Activated B cell treated with CpG ODN at 0.5 μM for 24 hours (primary cell): Measurements from ENCODE around the gene ROPN1L. TPM values are rescaled to one million over a fixed set of nuclear protein-coding genes. Genes with fewer than 3 reads are reported as not detected.

Experiments
- ATAC-seq: fragments of 200-7000 bp; cut with Tn5 transposase; one replicate; pipeline ENCODE4 v1.10.0; 2021; ENCODE audit warnings: low read depth, mild to moderate bottlenecking, moderate library complexity
- CTCF ChIA-PET: fragments of 350-600 bp; sonication (Branson Sonifier 250); formaldehyde crosslinking; loops from one replicate; lab custom pipeline; 2021; ENCODE audit warnings: antibody characterized with exemption; lab: Charles Lee
- POLR2A ChIA-PET: fragments of 350-600 bp; sonication (Branson Sonifier 250); formaldehyde crosslinking; loops from one replicate; lab custom pipeline; 2021; ENCODE audit warnings: antibody characterized with exemption; lab: Charles Lee
- DNase-seq: peaks from one replicate; pipeline ENCODE4 v3.0.0; 2022
- H3K27ac Mint-ChIP-seq: one replicate; pipeline ENCODE4 v1.8.0; 2020; ENCODE audit warnings: mixed read lengths
- H3K27me3 Mint-ChIP-seq: one replicate; pipeline ENCODE4 v1.8.0; 2021; ENCODE audit warnings: mixed read lengths
- H3K36me3 Mint-ChIP-seq: one replicate; pipeline ENCODE4 v1.8.0; 2021; ENCODE audit warnings: low read depth, mixed read lengths
- H3K4me1 Mint-ChIP-seq: one replicate; pipeline ENCODE4 v1.8.0; 2021; ENCODE audit warnings: mixed read lengths
- H3K4me3 Mint-ChIP-seq: one replicate; pipeline ENCODE4 v1.8.0; 2020; ENCODE audit warnings: mild to moderate bottlenecking, mixed read lengths
- H3K9me3 Mint-ChIP-seq: one replicate; pipeline ENCODE4 v1.8.0; 2020; ENCODE audit warnings: mixed read lengths
- intact Hi-C: fragments of 100-400 bp; cut with micrococcal nuclease; formaldehyde crosslinking; loops from one replicate; pipeline ENCODE4 v1.15.1; 2024
- total RNA-seq: library from RNA; stranded (reverse); gene quantifications from 2 replicates; pipeline ENCODE4 v1.2.3, GENCODE V29; 2022
- TF ChIP-seq, protein P1 (sequence below): fragments of 200-600 bp; IDR thresholded peaks from one replicate; pipeline ENCODE4 v1.8.0; 2022; ENCODE audit warnings: antibody characterized with exemption, mild to moderate bottlenecking

Gene ROPN1L
- total RNA-seq, 1 donor from 2014 or later = 0.49 TPM

DNA sequence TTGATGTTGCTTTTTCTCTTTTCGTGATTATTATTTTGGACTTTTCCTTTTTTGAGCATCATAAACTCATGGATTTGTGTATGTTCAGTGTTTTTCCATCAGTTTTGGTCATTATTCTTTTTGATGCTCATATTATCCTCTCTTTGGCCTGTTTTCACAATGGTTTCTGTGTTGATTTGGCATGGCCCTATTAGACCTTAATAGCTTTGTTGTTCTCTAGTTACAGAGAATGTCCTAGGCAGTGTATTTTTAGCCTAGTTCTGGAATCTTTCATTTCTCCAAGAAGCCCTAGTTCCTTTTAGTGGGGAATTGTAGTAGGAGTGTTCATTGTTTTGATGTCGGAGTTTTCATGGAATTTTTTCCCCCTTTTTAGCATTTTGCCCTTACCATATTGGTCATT lies 41.3 kb upstream of the ROPN1L start:
- H3K9me3 Mint-ChIP-seq = no peaks in the 10 kb centered on the region
- H3K4me3 Mint-ChIP-seq = no peak overlapping the region
- ChIA-PET CTCF (no interaction called here), POLR2A (no interaction called here)
- no peak for ATAC-seq
- TF ChIP-seq, protein P1, sequence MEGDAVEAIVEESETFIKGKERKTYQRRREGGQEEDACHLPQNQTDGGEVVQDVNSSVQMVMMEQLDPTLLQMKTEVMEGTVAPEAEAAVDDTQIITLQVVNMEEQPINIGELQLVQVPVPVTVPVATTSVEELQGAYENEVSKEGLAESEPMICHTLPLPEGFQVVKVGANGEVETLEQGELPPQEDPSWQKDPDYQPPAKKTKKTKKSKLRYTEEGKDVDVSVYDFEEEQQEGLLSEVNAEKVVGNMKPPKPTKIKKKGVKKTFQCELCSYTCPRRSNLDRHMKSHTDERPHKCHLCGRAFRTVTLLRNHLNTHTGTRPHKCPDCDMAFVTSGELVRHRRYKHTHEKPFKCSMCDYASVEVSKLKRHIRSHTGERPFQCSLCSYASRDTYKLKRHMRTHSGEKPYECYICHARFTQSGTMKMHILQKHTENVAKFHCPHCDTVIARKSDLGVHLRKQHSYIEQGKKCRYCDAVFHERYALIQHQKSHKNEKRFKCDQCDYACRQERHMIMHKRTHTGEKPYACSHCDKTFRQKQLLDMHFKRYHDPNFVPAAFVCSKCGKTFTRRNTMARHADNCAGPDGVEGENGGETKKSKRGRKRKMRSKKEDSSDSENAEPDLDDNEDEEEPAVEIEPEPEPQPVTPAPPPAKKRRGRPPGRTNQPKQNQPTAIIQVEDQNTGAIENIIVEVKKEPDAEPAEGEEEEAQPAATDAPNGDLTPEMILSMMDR = no peak
- no peaks in the 10 kb centered on the region for H3K4me1 Mint-ChIP-seq
- H3K27ac Mint-ChIP-seq = no peak overlapping the region
- intact Hi-C loops = no loop called here
- peaks cover 78% of the 10 kb centered on the region for H3K36me3 Mint-ChIP-seq
- no peak for DNase-seq
- no peaks in the 10 kb centered on the region for H3K27me3 Mint-ChIP-seq

DNA sequence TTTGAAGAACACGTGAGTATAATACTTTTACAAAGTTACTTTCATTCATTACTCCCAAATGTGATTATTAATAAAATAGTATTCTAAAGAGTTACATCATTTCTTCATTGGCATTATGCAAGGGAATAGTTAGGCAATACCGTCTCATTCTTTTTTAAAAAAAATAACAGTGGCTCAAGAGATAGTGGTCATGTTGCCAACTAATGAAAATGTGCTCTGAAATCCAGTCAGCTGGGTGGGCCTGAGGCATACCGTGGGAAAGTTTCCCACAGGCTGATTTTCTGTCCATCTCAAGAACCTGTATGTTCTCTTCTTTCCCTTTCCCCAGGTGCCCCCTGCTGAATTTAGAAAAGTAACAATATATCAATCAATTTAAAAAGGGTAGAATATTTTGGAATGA lies 40.8 kb upstream of the ROPN1L start:
- Mint-ChIP-seq H3K27me3 (no peaks in the 10 kb centered on the region), H3K4me1 (no peaks in the 10 kb centered on the region), H3K9me3 (no peaks in the 10 kb centered on the region), H3K27ac (no peak overlapping the region), H3K4me3 (no peak overlapping the region), H3K36me3 (peaks cover 76% of the 10 kb centered on the region)
- ChIA-PET CTCF (no interaction called here), POLR2A (no interaction called here)
- TF ChIP-seq, protein P1 = no peak
- ATAC-seq (no peak), DNase-seq (no peak)
- intact Hi-C loops = loop anchor here (1.0 kb wide), 1 partner anchor 117 kb away; no protein-coding TSS in a partner anchor

DNA sequence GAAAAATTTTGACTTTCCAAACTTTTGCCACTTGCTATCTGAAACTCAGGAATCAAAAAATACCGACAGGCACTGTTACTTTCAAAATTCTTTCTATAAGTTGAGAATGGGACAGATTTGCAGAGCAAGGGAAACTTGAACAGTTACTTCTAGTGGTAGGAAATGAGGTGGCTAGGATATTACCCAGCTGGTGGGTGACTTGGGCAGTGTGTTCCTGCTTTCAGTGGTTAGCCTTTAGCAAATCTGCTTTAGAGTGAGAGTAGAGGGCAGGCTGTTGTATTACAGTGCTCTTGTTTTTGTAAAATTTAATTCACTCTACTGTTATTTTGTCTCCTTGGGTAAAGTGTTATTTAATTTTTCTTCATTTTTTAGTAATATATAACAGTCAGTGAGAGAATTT lies 40.2 kb upstream of the ROPN1L start:
- POLR2A ChIA-PET = no interaction called here
- no peaks in the 10 kb centered on the region for H3K27me3 Mint-ChIP-seq
- intact Hi-C loops = loop anchor here (1.0 kb wide), 1 partner anchor 117 kb away; no protein-coding TSS in a partner anchor
- H3K4me1 Mint-ChIP-seq = no peaks in the 10 kb centered on the region
- no peaks in the 10 kb centered on the region for H3K9me3 Mint-ChIP-seq
- DNase-seq (no peak), ATAC-seq (no peak)
- TF ChIP-seq, protein P1 = no peak
- H3K4me3 Mint-ChIP-seq = no peak overlapping the region
- CTCF ChIA-PET = no interaction called here
- H3K27ac Mint-ChIP-seq = no peak overlapping the region
- peaks cover 76% of the 10 kb centered on the region for H3K36me3 Mint-ChIP-seq

DNA sequence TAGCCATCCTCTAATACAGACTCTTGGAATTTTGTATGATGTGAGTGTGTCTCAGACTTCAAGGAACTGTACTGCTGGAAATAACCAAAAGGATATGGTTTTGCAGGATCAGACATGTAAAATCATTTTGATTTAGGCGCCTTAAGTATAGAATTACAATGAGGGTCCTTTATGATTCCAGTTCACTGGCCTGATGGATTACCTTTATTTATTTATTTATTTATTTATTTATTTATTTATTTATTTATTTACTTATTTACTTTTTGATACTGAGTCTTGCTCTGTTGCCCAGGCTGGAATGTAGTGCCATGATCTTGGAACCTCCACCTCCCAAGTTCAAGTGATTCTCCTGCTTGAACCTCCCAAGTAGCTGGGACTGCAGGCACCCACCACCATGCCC lies 37.9 kb upstream of the ROPN1L start:
- H3K4me3 Mint-ChIP-seq = no peak overlapping the region
- no peaks in the 10 kb centered on the region for H3K27me3 Mint-ChIP-seq
- peaks cover 75% of the 10 kb centered on the region for H3K36me3 Mint-ChIP-seq
- no peak overlapping the region for H3K27ac Mint-ChIP-seq
- ChIA-PET POLR2A (no interaction called here), CTCF (interaction anchor here (1.1 kb wide), 1 partner anchor 120 kb away, joined by 6 read pairs; no protein-coding TSS in a partner anchor)
- H3K4me1 Mint-ChIP-seq = no peaks in the 10 kb centered on the region
- TF ChIP-seq, protein P1 = no peak
- ATAC-seq = no peak
- intact Hi-C loops = no loop called here
- no peaks in the 10 kb centered on the region for H3K9me3 Mint-ChIP-seq
- no peak for DNase-seq

DNA sequence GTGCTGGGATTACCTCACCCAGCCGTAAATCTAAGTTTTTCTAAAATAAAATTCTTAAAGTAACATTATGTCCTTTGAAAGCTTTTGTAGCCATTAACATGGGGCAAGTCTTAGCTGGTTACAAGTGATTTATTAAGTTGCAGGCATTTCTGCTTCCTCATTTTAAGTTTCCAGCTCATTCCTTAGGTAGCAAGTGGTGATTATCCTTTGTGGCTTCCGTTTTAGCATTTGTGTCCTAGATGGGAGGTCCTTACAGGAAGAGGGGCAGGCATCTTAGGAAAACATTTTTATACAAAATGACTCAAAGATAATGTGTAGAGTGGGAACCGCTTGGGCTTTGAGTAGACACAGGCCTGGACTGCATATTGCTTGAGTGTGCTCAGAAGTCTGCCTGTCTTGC lies 35.0 kb upstream of the ROPN1L start:
- intact Hi-C loops = no loop called here
- Mint-ChIP-seq H3K27me3 (no peaks in the 10 kb centered on the region), H3K4me1 (no peaks in the 10 kb centered on the region), H3K4me3 (no peak overlapping the region), H3K36me3 (peaks cover 81% of the 10 kb centered on the region), H3K27ac (no peak overlapping the region), H3K9me3 (no peaks in the 10 kb centered on the region)
- no peak for DNase-seq
- no peak for ATAC-seq
- TF ChIP-seq, protein P1 = no peak
- POLR2A ChIA-PET = no interaction called here
- CTCF ChIA-PET = no interaction called here
